GM21423 (cell line): ENCODE data around the gene RARA.
"Not testable (repeated sequence)": the region's sequence is repeated elsewhere in the genome, so short reads cannot be mapped to it uniquely, and the experiment has no call there.

Source experiments
- ATAC-seq: cut with Tn5 transposase; IDR thresholded peaks from one replicate; pipeline ENCODE4 v1.9.1; 2021; ENCODE audit warnings: mild to moderate bottlenecking, moderate library complexity; ENCODE audit not compliant: unreplicated experiment

RARA gene

GRCh38 chr17:40297511-40297910 lies 11.5 kb upstream of the RARA start:
- ATAC-seq = no peak

GRCh38 chr17:40298726-40299125 lies 10.3 kb upstream of the RARA start:
- ATAC-seq = no peak

- not testable (repeated sequence) for ATAC-seq
Measured at GRCh38 chr17:40299159-40299757, 9.7 kb upstream of the RARA start.

- ATAC-seq = no peak
Measured at GRCh38 chr17:40301315-40301714, 7.7 kb upstream of the RARA start.

GRCh38 chr17:40303009-40303657 lies 5.8 kb upstream of the RARA start:
- ATAC-seq = no peak

GRCh38 chr17:40303708-40304551 lies 5.0 kb upstream of the RARA start:
- no peak for ATAC-seq

- ATAC-seq = not testable (repeated sequence)
Measured at GRCh38 chr17:40304552-40304863, 4.5 kb upstream of the RARA start.

- ATAC-seq = not testable (repeated sequence)
Measured at GRCh38 chr17:40304866-40305265, 4.1 kb upstream of the RARA start.

GRCh38 chr17:40306395-40306794 lies 2.6 kb upstream of the RARA start:
- no peak for ATAC-seq

- ATAC-seq = no peak
Measured at GRCh38 chr17:40307001-40307730, 1.8 kb upstream of the RARA start.

- no peak for ATAC-seq
Measured at GRCh38 chr17:40307740-40308239, 1.2 kb upstream of the RARA start.

- no peak for ATAC-seq
Measured at GRCh38 chr17:40309949-40310510, 1.1 kb downstream of the RARA start.

GRCh38 chr17:40310882-40311391 lies 2.0 kb downstream of the RARA start:
- ATAC-seq = no peak

GRCh38 chr17:40311575-40311974 lies 2.6 kb downstream of the RARA start:
- no peak for ATAC-seq

- no peak for ATAC-seq
Measured at GRCh38 chr17:40312131-40312731, 3.3 kb downstream of the RARA start.

- no peak for ATAC-seq
Measured at GRCh38 chr17:40312893-40313667, 4.1 kb downstream of the RARA start.

- ATAC-seq = no peak
Measured at GRCh38 chr17:40313668-40314583, 4.9 kb downstream of the RARA start.

- no peak for ATAC-seq
Measured at GRCh38 chr17:40314584-40314956, 5.6 kb downstream of the RARA start.

GRCh38 chr17:40315206-40315605 lies 6.2 kb downstream of the RARA start:
- no peak for ATAC-seq
